Spinal cord (tissue), 10 donors: Measurements from ENCODE around the gene SERPINE1. TPM values are rescaled to one million over a fixed set of nuclear protein-coding genes. Genes with fewer than 3 reads are reported as not detected.

Experiments
- DNase-seq, 6 donors: peaks; one replicate each; pipeline versions ENCODE4 v3.0.0 to v3.0.0-alpha.2; 2013 to 2015; ENCODE audit warnings: low spot score in 6 of 6, low read depth in 4 of 6
- H3K27ac ChIP-seq: one replicate; pipeline ENCODE4 v1.5.1; 2013; ENCODE audit warnings: low read depth, low read length, control low read depth
- H3K27me3 ChIP-seq: one replicate; pipeline ENCODE4 v1.6.1; 2013; ENCODE audit warnings: low read length; ENCODE audit not compliant: control insufficient read depth, insufficient read depth
- H3K36me3 ChIP-seq: one replicate; pipeline ENCODE4 v1.6.1; 2013; ENCODE audit warnings: low read length; ENCODE audit not compliant: control insufficient read depth, insufficient read depth
- H3K4me1 ChIP-seq: one replicate; pipeline ENCODE4 v1.6.1; 2013; ENCODE audit warnings: low read length; ENCODE audit not compliant: control insufficient read depth, insufficient read depth
- H3K4me3 ChIP-seq: one replicate; pipeline ENCODE4 v1.5.1; 2013; ENCODE audit warnings: low read depth, low read length, control low read depth
- H3K9me3 ChIP-seq: one replicate; pipeline ENCODE4 v1.6.1; 2013; ENCODE audit warnings: low read length; ENCODE audit not compliant: control insufficient read depth, insufficient read depth
- WGBS: methylation state at CpG from one replicate; pipeline ENCODE4 v1.1.5; 2013; ENCODE audit warnings: missing lambda C conversion rate; ENCODE audit not compliant: insufficient coverage; 5-methylcytosine and 5-hydroxymethylcytosine counted together
- polyA plus RNA-seq, 2 donors: library from polyadenylated mRNA; unstranded; fragments of 120-200 nt; gene quantifications; one replicate each; pipeline ENCODE4 v1.2.1, GENCODE V29; 2013; ENCODE audit not compliant: insufficient read length in 2 of 2
- small RNA-seq: library from RNA; depleted of rRNA; stranded (forward); fragments of <200 nt; gene quantifications from one replicate; pipeline ENCODE3, GENCODE V24; 2014; ENCODE audit warnings: low replicate concordance
- total RNA-seq, 2 donors: library from RNA; depleted of rRNA in 1 of 2; stranded (reverse); fragments of 120-200 nt in 1 of 2; fragments of >200 nt in 1 of 2; gene quantifications; one replicate each; pipeline versions ENCODE4 v1.2.3 to v1.2.4, GENCODE V29; 2013 to 2014
- donor health status: healthy.

SERPINE1 gene
- total and polyA plus RNA-seq, 4 donors: 1.9 to 4.8 (median 2.0) TPM

DNA sequence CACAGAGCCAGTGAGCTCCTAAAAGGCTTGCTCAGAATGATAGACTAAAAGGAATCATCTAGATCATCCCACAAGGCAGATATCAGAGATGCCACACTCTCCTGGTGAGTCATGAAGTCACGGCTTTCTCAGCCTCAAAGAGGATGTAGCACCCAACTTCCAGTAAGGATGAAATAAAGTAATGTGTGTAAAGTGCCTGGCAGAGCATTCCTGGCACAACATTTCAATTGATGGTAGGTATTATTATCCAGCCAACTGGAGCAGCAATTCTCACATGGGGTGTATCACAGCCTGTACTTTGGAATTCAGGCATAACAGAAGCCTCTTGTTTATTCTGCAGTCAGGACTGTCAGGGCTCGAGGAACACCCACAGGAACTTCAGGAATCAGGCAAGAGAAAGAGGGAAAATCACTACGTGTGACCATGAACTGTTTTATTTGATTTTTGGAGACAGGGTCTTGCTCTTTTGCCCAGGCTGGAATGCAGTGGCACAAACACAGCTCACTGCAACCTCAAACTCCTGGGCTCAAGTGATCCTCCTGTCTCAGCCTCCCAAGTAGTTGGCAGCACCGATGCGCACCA lies 58.4 kb downstream of the SERPINE1 start:
- Histone ChIP-seq H3K36me3 (no peaks in the 10 kb centered on the region), H3K27me3 (peaks cover 9% of the 10 kb centered on the region), H3K4me3 (no peak overlapping the region), H3K4me1 (peaks cover 13% of the 10 kb centered on the region), H3K27ac (no peak overlapping the region), H3K9me3 (no peaks in the 10 kb centered on the region)
- no peak for DNase-seq
- WGBS: 63% methylated on average over 4 of the region's 5 CpGs

- WGBS: 81% methylated on average over 6 of the region's 6 CpGs
- no peak overlapping the region for H3K4me3 ChIP-seq
- H3K36me3 ChIP-seq: no peaks in the 10 kb centered on the region
- DNase-seq: no peak
- H3K9me3 ChIP-seq: no peaks in the 10 kb centered on the region
- peaks cover 6% of the 10 kb centered on the region for H3K4me1 ChIP-seq
- peaks cover 3% of the 10 kb centered on the region for H3K27me3 ChIP-seq
- no peak overlapping the region for H3K27ac ChIP-seq
Observed at GRCh38 chr7:101186194-101186593, 59.3 kb downstream of the SERPINE1 start.

DNA sequence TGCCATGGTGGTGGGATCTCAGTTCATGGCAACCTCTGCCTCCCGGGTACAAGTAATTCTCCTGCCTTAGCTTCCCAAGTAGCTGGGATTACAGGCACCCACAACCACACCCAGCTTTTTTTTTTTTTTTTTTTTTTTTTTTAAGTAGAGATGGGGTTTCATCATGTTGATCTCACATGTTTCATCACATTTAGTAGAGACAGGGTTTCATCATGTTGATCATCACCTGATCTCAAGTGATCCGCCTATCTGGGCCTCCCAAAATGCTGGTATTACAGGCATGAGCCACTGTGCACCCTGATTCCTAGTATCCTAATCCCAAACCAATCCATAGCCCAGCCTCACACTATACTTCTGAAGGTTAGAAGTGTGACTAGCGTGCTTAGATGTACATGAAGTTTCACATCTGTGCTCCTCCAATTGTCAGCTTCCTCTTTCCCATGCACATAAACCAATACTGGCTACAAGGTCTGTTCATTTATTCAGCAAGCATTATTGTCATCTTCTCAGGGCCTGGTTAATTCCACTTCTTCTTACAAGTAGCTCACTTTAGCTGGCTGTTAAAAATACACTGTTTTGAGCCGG lies 60.0 kb downstream of the SERPINE1 start:
- Histone ChIP-seq H3K4me1 (peaks cover 6% of the 10 kb centered on the region), H3K27ac (no peak overlapping the region), H3K9me3 (no peaks in the 10 kb centered on the region), H3K4me3 (no peak overlapping the region), H3K27me3 (no peaks in the 10 kb centered on the region), H3K36me3 (no peaks in the 10 kb centered on the region)
- 100% methylated on average over 1 of the region's 4 CpGs for WGBS
- no peak for DNase-seq

Small RNAs within 50 kb of the gene (small RNA-seq; reads per million reads assigned to genes)
- not detected for gene MIR4653

Other genes with a start within 250 kb of the SERPINE1 start
- gene UFSP1, start 237.4 kb upstream of the SERPINE1 start, total RNA-seq: 1 to 10 TPM; 1.4 to 4.2 TPM
- 1 to 10 TPM; 2.5 to 2.6 TPM for gene UFSP1, start 237.4 kb upstream of the SERPINE1 start, polyA plus RNA-seq
- gene ACHE, start 231.2 kb upstream of the SERPINE1 start, total RNA-seq: 10 to 100 TPM; 14.7 to 71.4 TPM
- 100 to 1,000 TPM in 1 of 2 donors, 10 to 100 TPM in 1; 96.8 to 108 TPM for gene ACHE, start 231.2 kb upstream of the SERPINE1 start, polyA plus RNA-seq
- under 1 TPM; 0.17 to 0.40 TPM for gene MUC3A, start 177.6 kb upstream of the SERPINE1 start, total RNA-seq
- gene MUC3A, start 177.6 kb upstream of the SERPINE1 start, polyA plus RNA-seq: 1 to 10 TPM; 1.9 to 2.5 TPM
- gene MUC12, start 157.5 kb upstream of the SERPINE1 start, total RNA-seq: 1 to 10 TPM in 1 of 2 donors, under 1 TPM in 1; 0.59 to 1.4 TPM
- gene MUC12, start 157.5 kb upstream of the SERPINE1 start, polyA plus RNA-seq: 1 to 10 TPM; 1.9 to 2.2 TPM
- not detected for gene MUC17, start 107.0 kb upstream of the SERPINE1 start, total RNA-seq
- not detected for gene MUC17, start 107.0 kb upstream of the SERPINE1 start, polyA plus RNA-seq
- 10 to 100 TPM in 1 of 2 donors, 1 to 10 TPM in 1; 6.0 to 10.9 TPM for gene TRIM56, start 41.6 kb upstream of the SERPINE1 start, total RNA-seq
- gene TRIM56, start 41.6 kb upstream of the SERPINE1 start, polyA plus RNA-seq: 1 to 10 TPM; 5.6 to 7.0 TPM
- gene AP1S1, start 27.4 kb downstream of the SERPINE1 start, total RNA-seq: 10 to 100 TPM; 49.0 to 79.9 TPM
- 10 to 100 TPM; 88.8 to 96.4 TPM for gene AP1S1, start 27.4 kb downstream of the SERPINE1 start, polyA plus RNA-seq
- gene VGF, start 38.5 kb downstream of the SERPINE1 start, total RNA-seq: 10 to 100 TPM in 1 of 2 donors, 1 to 10 TPM in 1; 7.9 to 19.9 TPM
- 10 to 100 TPM; 58.2 to 70.2 TPM for gene VGF, start 38.5 kb downstream of the SERPINE1 start, polyA plus RNA-seq
- under 1 TPM; 0.40 to 0.61 TPM for gene NAT16, start 53.2 kb downstream of the SERPINE1 start, total RNA-seq
- 1 to 10 TPM; 6.9 to 7.5 TPM for gene NAT16, start 53.2 kb downstream of the SERPINE1 start, polyA plus RNA-seq
- gene MOGAT3, start 73.9 kb downstream of the SERPINE1 start, total RNA-seq: not detected
- under 1 TPM in 1 of 2 donors, not detected in 1; 0.12 TPM for gene MOGAT3, start 73.9 kb downstream of the SERPINE1 start, polyA plus RNA-seq
- gene PLOD3, start 90.5 kb downstream of the SERPINE1 start, total RNA-seq: 10 to 100 TPM; 26.2 to 40.1 TPM
- 10 to 100 TPM; 56.9 to 71.7 TPM for gene PLOD3, start 90.5 kb downstream of the SERPINE1 start, polyA plus RNA-seq
- 10 to 100 TPM; 57.2 to 95.5 TPM for gene ZNHIT1, start 91.1 kb downstream of the SERPINE1 start, total RNA-seq
- 10 to 100 TPM; 80.4 to 80.9 TPM for gene ZNHIT1, start 91.1 kb downstream of the SERPINE1 start, polyA plus RNA-seq
- 1 to 10 TPM; 3.3 to 8.3 TPM for gene CLDN15, start 110.7 kb downstream of the SERPINE1 start, total RNA-seq
- 10 to 100 TPM in 1 of 2 donors, 1 to 10 TPM in 1; 9.2 to 13.8 TPM for gene CLDN15, start 110.7 kb downstream of the SERPINE1 start, polyA plus RNA-seq
- 100 to 1,000 TPM; 115 to 244 TPM for gene FIS1, start 118.0 kb downstream of the SERPINE1 start, total RNA-seq
- gene FIS1, start 118.0 kb downstream of the SERPINE1 start, polyA plus RNA-seq: 100 to 1,000 TPM; 211 to 232 TPM
- 10 to 100 TPM; 36.1 to 66.0 TPM for gene IFT22, start 194.7 kb downstream of the SERPINE1 start, total RNA-seq
- 10 to 100 TPM; 59.8 to 64.4 TPM for gene IFT22, start 194.7 kb downstream of the SERPINE1 start, polyA plus RNA-seq
- 10 to 100 TPM; 15.4 to 17.4 TPM for gene COL26A1, start 235.8 kb downstream of the SERPINE1 start, total RNA-seq
- gene COL26A1, start 235.8 kb downstream of the SERPINE1 start, polyA plus RNA-seq: 10 to 100 TPM; 39.7 to 49.3 TPM